ENCODE data around the gene RETNLB. TPM values are rescaled to one million over a fixed set of nuclear protein-coding genes. Genes with fewer than 3 reads are reported as not detected.

The RETNLB gene, protein sequence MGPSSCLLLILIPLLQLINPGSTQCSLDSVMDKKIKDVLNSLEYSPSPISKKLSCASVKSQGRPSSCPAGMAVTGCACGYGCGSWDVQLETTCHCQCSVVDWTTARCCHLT
- total RNA-seq (not detected), polyA plus RNA-seq (not detected)
- long read RNA-seq, donor 1: 0 reads
- long read RNA-seq, donor 2: 0 reads

DNA sequence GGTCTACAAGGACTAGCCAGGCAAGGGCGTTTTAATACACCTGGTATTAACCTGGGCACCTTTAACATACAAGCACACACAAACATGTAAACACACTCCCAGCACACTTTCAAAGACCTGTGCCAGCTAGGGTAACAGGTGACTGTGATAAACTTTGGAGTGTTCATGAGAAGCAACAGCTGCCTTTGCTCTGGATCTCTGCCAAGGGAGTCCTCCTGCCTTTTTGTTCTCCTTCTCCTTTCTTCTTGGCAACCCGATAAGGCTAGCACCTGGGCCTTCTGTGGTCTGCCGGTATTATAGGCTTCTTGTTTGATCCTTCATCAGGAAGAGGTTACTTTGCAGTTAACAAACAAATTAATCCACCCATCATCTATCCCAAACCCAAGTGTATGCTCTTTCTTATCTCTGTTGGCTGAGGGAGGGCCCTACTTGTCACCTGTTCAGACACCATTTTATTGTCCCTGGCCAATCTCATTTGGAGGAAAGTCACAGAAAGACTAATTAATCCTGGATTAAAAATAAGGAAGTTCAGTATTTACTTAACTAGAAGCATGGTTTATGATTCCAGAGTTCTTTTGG is at the start of gene RETNLB:
TSS of gene RETNLB (minus strand) at position 7 of the 579 bp plus-strand sequence. CDS start 225 bp downstream, outside the sequence.
- Histone ChIP-seq H3K27ac (no peak within 1 kb of the TSS), H3K4me3 (no peak within 1 kb of the TSS), H3K4me1 (no peaks in the 10 kb centered on the region), H3K36me3 (ENCODE audit: insufficient read depth in 1 of 2, low read depth in 1 of 2) (no peaks in the 10 kb centered on the region), H3K27me3 (ENCODE audit: insufficient read depth in 3 of 3, low read length in 2 of 3) (no peaks in the 10 kb centered on the region), H3K9me3 (no peaks in the 10 kb centered on the region)
- ATAC-seq (no peak), DNase-seq (no peak)
- 51 to 55% (median 55%) methylated on average over 3 of the region's 3 CpGs for WGBS, 3 donors
- TF ChIP-seq, protein P1, sequence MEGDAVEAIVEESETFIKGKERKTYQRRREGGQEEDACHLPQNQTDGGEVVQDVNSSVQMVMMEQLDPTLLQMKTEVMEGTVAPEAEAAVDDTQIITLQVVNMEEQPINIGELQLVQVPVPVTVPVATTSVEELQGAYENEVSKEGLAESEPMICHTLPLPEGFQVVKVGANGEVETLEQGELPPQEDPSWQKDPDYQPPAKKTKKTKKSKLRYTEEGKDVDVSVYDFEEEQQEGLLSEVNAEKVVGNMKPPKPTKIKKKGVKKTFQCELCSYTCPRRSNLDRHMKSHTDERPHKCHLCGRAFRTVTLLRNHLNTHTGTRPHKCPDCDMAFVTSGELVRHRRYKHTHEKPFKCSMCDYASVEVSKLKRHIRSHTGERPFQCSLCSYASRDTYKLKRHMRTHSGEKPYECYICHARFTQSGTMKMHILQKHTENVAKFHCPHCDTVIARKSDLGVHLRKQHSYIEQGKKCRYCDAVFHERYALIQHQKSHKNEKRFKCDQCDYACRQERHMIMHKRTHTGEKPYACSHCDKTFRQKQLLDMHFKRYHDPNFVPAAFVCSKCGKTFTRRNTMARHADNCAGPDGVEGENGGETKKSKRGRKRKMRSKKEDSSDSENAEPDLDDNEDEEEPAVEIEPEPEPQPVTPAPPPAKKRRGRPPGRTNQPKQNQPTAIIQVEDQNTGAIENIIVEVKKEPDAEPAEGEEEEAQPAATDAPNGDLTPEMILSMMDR (IDR thresholded peaks at IDR 0.05): no peak
- intact Hi-C loops (cut with DNase I): no loop called here

DNA sequence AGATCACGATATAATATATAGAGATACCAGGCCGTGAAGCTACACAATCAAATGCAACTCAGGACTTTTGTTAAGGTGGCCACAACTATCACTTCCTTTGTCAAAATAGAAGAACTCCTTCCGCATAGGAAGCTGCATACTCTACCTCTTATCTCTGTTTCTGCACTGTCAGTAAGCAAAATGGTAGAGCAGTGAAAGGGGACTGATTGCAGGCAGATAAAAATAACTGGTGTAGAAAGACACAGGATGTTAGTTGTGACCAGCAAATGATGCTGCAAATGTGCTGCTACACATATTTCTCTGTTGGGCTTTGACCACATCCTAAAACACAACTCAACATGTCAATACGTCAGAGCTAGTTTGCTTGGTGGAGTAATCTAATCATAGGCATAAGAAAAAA is 49.1 kb upstream of the RETNLB start:
- WGBS, 3 donors: 77 to 80% (median 77%) methylated on average over 4 of the region's 4 CpGs
- intact Hi-C loops (cut with DNase I): no loop called here
- TF ChIP-seq, protein P1 (IDR thresholded peaks at IDR 0.05): no peak
- no peaks in the 10 kb centered on the region for H3K4me1 ChIP-seq
- DNase-seq: no peak
- H3K27me3 ChIP-seq (ENCODE audit: insufficient read depth in 3 of 3, low read length in 2 of 3): no peaks in the 10 kb centered on the region
- ATAC-seq: no peak
- no peak overlapping the region for H3K27ac ChIP-seq
- no peaks in the 10 kb centered on the region for H3K9me3 ChIP-seq
- H3K4me3 ChIP-seq: no peak overlapping the region
- no peaks in the 10 kb centered on the region for H3K36me3 ChIP-seq (ENCODE audit: insufficient read depth in 1 of 2, low read depth in 1 of 2)

DNA sequence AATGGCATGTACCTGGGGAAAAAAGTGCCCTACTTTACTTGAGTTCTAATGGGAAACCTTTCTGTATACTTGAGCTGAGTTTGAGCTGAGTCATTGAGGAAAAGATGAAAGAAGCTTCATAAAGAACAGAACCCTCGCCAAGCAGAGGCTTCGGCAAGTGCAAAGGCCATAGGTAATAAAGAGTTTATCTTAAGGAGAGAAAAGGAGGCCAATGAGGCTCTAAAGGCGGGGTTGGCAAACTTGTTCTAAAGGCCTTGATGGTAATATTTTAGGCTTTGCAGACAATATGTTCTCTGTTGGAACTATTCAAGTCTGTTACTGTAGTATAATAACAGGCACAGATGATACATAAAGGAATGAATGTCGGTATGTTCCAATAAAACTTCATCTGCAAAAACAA is 47.8 kb upstream of the RETNLB start:
- no peak for ATAC-seq
- intact Hi-C loops (cut with DNase I): no loop called here
- H3K27ac ChIP-seq: no peak overlapping the region
- no peaks in the 10 kb centered on the region for H3K9me3 ChIP-seq
- no peak for DNase-seq
- no peaks in the 10 kb centered on the region for H3K36me3 ChIP-seq (ENCODE audit: insufficient read depth in 1 of 2, low read depth in 1 of 2)
- no peaks in the 10 kb centered on the region for H3K4me1 ChIP-seq
- H3K4me3 ChIP-seq: no peak overlapping the region
- 85 to 91% (median 89%) methylated on average over 4 of the region's 4 CpGs for whole genome bisulfite sequencing, 3 donors
- no peaks in the 10 kb centered on the region for H3K27me3 ChIP-seq (ENCODE audit: insufficient read depth in 3 of 3, low read length in 2 of 3)
- TF ChIP-seq, protein P1 (IDR thresholded peaks at IDR 0.05): no peak

DNA sequence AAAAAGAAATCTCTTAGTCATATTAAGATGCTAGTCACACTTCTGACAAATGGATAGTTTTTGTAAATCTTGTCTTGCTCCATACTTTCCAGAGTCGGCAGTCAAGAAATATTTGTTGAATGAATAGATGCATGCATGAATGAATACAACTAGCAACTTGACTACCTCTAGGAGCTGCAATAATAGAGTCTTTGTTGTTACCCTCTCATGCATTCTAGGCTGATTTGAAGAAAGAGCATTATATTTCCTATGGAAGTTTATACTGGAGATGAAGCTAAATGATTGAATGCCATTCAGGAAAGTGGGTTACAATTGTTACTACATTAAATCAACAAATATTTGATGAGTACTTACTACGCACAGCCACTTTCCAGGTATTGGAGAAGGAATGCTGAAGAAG is 47.2 kb upstream of the RETNLB start:
- WGBS, 3 donors: 82 to 88% (median 84%) methylated on average over 2 of the region's 2 CpGs
- DNase-seq: no peak
- H3K4me3 ChIP-seq: no peak overlapping the region
- no peaks in the 10 kb centered on the region for H3K9me3 ChIP-seq
- intact Hi-C loops (cut with DNase I): no loop called here
- H3K27ac ChIP-seq: no peak overlapping the region
- no peaks in the 10 kb centered on the region for H3K36me3 ChIP-seq (ENCODE audit: insufficient read depth in 1 of 2, low read depth in 1 of 2)
- no peak for ATAC-seq
- TF ChIP-seq, protein P1 (IDR thresholded peaks at IDR 0.05): no peak
- H3K4me1 ChIP-seq: no peaks in the 10 kb centered on the region
- H3K27me3 ChIP-seq (ENCODE audit: insufficient read depth in 3 of 3, low read length in 2 of 3): no peaks in the 10 kb centered on the region

DNA sequence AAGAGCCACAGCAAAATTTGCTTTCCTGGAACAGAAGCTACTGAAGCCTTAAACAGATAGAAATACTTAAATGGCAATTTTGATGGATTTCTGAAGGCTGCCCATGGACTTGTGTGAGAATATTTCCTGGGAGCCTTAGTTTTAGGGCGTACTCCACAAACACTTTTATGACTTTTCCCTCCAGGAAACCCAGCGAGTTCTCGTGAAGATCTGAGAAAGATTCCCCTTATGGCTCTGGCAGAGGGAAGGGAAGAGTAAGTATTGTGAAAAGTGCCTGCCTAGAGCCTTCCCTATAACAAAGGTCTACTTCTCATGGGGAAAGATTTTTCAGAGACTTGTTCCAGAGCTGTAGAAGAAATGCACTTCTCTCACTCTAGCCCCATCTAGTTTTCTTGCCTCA is 34.3 kb upstream of the RETNLB start:
- intact Hi-C loops (cut with DNase I): no loop called here
- Histone ChIP-seq H3K9me3 (no peaks in the 10 kb centered on the region), H3K27me3 (ENCODE audit: insufficient read depth in 3 of 3, low read length in 2 of 3) (no peaks in the 10 kb centered on the region), H3K4me3 (no peak overlapping the region), H3K4me1 (no peaks in the 10 kb centered on the region), H3K27ac (no peak overlapping the region), H3K36me3 (ENCODE audit: insufficient read depth in 1 of 2, low read depth in 1 of 2) (no peaks in the 10 kb centered on the region)
- WGBS, 3 donors: 23 to 25% (median 24%) methylated on average over 3 of the region's 3 CpGs
- ATAC-seq (no peak), DNase-seq (no peak)
- TF ChIP-seq, protein P1 (IDR thresholded peaks at IDR 0.05): no peak
